SK-N-SH (cell line): ENCODE results near the gene ZNF454.

ENCODE experiments used
- EP300 ChIP-seq, 2 experiments: IDR thresholded peaks; 2 replicates each; pipeline versions ENCODE4 v1.4.0 to v1.6.1; 2012; ENCODE audit warnings: borderline replicate concordance in 1 of 2, low read depth in 1 of 2, low read length in 1 of 2
- EZH2phosphoT487 ChIP-seq: fragments of 200-600 bp; sonication (generic); IDR thresholded peaks from 2 replicates; pipeline ENCODE4 v1.6.1; 2017; ENCODE audit warnings: low read depth, mixed run types, mild to moderate bottlenecking, antibody characterized with exemption, moderate library complexity, borderline replicate concordance
- FOXM1 ChIP-seq: IDR thresholded peaks from 2 replicates; pipeline ENCODE4 v1.4.0; 2012; ENCODE audit warnings: low read depth, mild to moderate bottlenecking
- MXI1 ChIP-seq: IDR thresholded peaks from 2 replicates; pipeline ENCODE4 v1.6.1; 2012; ENCODE audit warnings: mild to moderate bottlenecking, low read depth, low read length, improper control_type of control experiment
- RAD21 ChIP-seq: IDR thresholded peaks from 2 replicates; pipeline ENCODE4 v1.6.1; 2012; ENCODE audit warnings: mild to moderate bottlenecking, low read length
- RFX5 ChIP-seq: IDR thresholded peaks from 2 replicates; pipeline ENCODE4 v1.6.1; 2012; ENCODE audit warnings: mild to moderate bottlenecking, improper control_type of control experiment, low read length
- RXRA ChIP-seq: IDR thresholded peaks from 2 replicates; pipeline ENCODE4 v1.4.0; 2012; ENCODE audit warnings: low read depth, mild to moderate bottlenecking, borderline replicate concordance
- TAF1 ChIP-seq: IDR thresholded peaks from 2 replicates; pipeline ENCODE4 v1.6.1; 2012; ENCODE audit warnings: low read depth, mild to moderate bottlenecking, low read length, moderate library complexity, borderline replicate concordance
- TCF12 ChIP-seq: IDR thresholded peaks from 2 replicates; pipeline ENCODE4 v1.4.0; 2012
- YY1 ChIP-seq: IDR thresholded peaks from 2 replicates; pipeline ENCODE4 v1.4.0; 2012; ENCODE audit warnings: low read depth, mild to moderate bottlenecking
- TF ChIP-seq, protein P1 (sequence below): fragments of 200-600 bp; sonication (generic); IDR thresholded peaks from 2 replicates; pipeline ENCODE4 v1.6.1; 2017; ENCODE audit warnings: antibody characterized with exemption, mild to moderate bottlenecking, moderate library complexity
- TF ChIP-seq, protein P2 (sequence below): IDR thresholded peaks from 2 replicates; pipeline ENCODE4 v1.4.0; 2012; ENCODE audit warnings: low read depth, borderline replicate concordance
- TF ChIP-seq, protein P3 (sequence below): IDR thresholded peaks from 2 replicates; pipeline ENCODE4 v1.4.0; 2012; ENCODE audit warnings: low read depth

DNA sequence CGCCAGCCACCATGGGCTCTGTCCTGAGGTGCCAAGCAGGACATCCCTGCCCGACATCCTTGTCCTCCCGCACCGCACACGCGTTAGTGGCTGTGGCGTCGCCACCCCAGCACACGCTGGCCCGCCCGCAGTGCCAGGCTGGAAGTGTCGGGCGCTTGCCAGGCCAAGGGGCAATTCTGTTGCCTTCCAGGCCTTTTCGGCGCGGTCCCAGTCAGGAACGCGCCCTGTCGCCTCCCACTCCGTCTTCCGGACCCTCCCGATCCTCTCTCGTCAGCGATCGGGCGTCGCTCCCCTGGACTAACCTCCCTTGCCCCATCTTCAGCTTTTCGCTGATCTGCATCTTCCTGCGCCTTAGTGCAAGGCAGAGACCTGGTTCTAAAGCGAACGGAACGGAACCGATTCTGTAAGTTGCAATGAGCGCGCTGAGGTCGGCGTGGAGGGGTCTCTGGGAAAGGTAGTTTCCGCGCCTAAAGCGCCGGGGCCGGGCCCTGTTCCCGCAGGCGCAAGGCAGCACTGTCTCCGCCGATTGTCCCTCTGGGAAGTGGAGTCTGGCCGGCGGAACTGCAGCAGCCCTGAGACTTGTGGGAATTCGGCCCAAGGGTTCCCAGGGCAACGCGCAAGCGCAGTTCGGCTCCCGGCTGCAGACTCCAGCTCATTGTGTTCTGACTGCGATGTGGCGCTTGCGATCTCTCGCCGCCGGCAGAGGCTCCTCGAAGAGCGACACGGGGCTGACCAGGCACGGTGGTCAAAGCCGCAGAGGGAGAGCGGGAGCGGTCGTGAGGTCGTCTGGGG is at the start of gene ZNF454:
- TF ChIP-seq RFX5: no peak
- TF ChIP-seq, protein P1, sequence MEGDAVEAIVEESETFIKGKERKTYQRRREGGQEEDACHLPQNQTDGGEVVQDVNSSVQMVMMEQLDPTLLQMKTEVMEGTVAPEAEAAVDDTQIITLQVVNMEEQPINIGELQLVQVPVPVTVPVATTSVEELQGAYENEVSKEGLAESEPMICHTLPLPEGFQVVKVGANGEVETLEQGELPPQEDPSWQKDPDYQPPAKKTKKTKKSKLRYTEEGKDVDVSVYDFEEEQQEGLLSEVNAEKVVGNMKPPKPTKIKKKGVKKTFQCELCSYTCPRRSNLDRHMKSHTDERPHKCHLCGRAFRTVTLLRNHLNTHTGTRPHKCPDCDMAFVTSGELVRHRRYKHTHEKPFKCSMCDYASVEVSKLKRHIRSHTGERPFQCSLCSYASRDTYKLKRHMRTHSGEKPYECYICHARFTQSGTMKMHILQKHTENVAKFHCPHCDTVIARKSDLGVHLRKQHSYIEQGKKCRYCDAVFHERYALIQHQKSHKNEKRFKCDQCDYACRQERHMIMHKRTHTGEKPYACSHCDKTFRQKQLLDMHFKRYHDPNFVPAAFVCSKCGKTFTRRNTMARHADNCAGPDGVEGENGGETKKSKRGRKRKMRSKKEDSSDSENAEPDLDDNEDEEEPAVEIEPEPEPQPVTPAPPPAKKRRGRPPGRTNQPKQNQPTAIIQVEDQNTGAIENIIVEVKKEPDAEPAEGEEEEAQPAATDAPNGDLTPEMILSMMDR: no peak
- TF ChIP-seq, protein P2, sequence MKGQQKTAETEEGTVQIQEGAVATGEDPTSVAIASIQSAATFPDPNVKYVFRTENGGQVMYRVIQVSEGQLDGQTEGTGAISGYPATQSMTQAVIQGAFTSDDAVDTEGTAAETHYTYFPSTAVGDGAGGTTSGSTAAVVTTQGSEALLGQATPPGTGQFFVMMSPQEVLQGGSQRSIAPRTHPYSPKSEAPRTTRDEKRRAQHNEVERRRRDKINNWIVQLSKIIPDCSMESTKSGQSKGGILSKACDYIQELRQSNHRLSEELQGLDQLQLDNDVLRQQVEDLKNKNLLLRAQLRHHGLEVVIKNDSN: no peak
- TF ChIP-seq, protein P3, sequence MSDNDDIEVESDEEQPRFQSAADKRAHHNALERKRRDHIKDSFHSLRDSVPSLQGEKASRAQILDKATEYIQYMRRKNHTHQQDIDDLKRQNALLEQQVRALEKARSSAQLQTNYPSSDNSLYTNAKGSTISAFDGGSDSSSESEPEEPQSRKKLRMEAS: no peak
- no peak for TF ChIP-seq TCF12
- TF ChIP-seq FOXM1: no peak
- TF ChIP-seq RAD21: no peak
- TF ChIP-seq YY1: no peak
- peak; percentile 53 for TF ChIP-seq MXI1
- no peak for TF ChIP-seq EZH2phosphoT487
- TF ChIP-seq RXRA: no peak
- no peak for TF ChIP-seq EP300 (IDR thresholded peaks at IDR 0.05; ENCODE audit: borderline replicate concordance in 1 of 2, low read depth in 1 of 2, low read length in 1 of 2)
- no peak for TF ChIP-seq TAF1
